ENCODE results near the gene HPD.
"Not testable (repeated sequence)": the region's sequence is repeated elsewhere in the genome, so short reads cannot be mapped to it uniquely, and the experiment has no call there.

The HPD gene

DNA sequence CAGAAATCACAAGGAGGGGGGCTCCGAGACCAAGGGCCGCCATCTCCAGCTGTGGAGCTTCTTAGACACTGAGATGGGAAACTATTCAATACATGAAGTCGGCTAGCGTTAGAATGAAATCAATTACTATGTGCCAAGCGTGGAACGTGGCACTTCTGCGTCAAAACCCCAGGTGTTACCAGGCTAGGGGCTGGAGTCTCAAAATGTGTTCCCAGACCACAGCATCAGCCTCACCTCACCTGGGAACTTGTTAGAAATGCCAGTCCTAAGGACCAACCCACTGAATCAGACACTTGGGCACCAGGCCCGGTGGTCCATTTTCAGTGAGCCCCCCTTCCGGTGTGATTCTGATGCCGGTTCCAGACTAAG lies 59.9 kb downstream of the HPD start:
- no peak for DNase-seq (ENCODE audit: low read depth)

DNA sequence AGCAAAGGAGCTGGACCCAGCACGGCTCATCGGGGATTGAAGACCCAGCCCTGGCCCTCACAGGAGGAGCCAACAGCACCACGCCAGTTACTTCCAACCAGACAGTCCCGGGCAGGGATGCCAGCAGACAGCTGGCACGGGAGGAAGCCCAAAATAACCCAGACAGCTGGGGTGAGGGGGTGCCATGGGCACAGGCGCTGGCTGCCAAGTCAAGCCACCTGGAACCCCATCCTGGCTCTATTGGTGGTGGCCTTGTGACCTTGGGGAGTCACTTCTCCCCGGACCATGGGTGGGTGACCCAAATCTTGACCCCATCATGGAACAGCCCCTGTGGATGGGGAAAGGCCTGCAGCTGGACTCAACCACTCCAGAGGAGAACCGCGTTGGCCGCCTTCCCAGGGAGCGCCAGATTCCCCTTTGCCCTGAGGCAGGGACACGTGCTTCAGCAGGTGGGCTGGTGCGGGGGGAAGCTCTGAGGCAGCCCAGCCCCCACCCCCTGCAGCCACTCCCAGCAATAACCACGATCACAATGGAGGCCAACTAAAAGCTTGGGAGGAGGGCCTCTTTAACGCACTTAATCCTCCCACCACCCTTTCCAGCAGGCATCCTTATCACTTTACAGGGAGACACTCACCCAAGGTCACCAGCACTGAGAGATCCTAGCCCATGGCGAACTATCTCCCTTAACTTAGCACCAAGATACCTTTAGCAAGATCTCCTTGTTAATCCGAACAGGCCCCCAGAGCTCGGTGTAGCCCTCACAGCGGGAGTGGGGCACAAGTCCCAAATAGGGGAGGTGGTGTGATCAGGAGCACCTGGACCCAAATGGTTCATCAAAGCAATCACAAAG lies 60.5 kb downstream of the HPD start:
- no peak for DNase-seq (ENCODE audit: low read depth)

- no peak for DNase-seq (ENCODE audit: low read depth)
These were observed 61.6 kb downstream of the HPD start for GRCh38 chr12:121796855-121797751.

- peak; percentile 69 for DNase-seq (ENCODE audit: low read depth)
These were observed 63.4 kb downstream of the HPD start for GRCh38 chr12:121795034-121795968.

- DNase-seq (ENCODE audit: low read depth), result no peak
These were observed 64.1 kb downstream of the HPD start for GRCh38 chr12:121794534-121795033.

DNA sequence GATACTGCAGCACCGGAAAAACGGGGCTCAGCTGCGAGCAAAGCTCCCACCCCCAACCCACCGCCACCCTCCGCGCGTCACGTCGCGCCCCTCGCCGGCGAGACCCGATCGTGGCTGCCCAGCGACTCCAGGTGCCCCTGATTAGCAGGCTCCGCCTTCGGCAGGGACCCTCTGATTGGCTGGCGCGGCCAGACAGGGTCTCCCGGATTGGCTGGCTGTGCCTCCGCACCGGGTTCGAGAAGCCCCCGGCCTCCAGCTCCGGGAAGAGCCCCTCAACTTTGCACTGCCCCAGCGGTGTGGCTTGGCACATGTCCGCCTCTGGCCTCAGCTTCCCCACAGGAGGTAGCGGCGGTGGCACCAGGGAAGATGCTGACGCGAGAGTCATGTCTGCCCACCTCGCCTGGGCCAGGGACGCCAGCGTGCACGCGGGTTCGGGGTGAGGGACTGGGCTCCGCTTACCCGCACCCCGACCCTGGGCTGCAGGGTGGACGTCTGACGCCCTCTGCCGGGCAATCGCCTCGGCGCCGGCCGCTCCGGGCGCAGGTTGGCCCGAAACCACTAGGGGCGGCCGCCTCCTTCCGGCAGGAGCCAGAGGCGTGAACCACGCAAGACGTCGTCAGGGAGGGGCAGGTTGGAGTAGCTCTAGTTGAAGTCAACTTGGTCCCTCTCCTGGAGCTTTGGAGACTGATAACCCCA lies 64.7 kb downstream of the HPD start:
- DNase-seq (ENCODE audit: low read depth), result peak; percentile 93

DNA sequence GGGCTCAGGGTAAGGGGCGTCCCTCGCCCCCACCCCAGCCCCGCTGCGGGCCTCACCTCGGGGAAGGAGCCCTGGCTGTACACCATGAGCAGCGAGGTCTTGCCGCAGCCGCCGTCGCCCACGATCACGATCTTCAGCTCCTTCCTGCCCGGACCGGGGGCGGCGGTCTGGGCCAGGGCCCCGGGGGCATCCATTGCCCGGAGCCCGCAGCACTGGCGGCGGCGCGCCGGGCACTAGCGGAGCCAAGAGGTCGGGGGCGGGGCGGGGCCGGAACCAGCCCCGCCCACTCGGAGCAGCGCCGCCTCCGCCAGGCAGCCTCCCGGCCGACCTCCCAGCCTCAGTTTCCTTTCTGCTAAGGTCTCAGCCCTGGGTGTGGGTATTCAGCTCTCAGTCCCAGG lies 65.2 kb downstream of the HPD start, which contains the start of gene RHOF:
TSS of gene RHOF (minus strand) at position 249 of the 398 bp plus-strand sequence. CDS start at position 194, 55 bp downstream.
- DNase-seq (ENCODE audit: low read depth), result no peak

- DNase-seq (ENCODE audit: low read depth), result no peak
These were observed 65.8 kb downstream of the HPD start for GRCh38 chr12:121792607-121793439.

GRCh38 chr12:121791671-121792551 lies 66.7 kb downstream of the HPD start:
- DNase-seq (ENCODE audit: low read depth), result no peak

GRCh38 chr12:121790785-121791184 lies 67.9 kb downstream of the HPD start:
- not testable (repeated sequence) for DNase-seq (ENCODE audit: low read depth)

- peak; percentile 92 for DNase-seq (ENCODE audit: low read depth)
These were observed 68.6 kb downstream of the HPD start for GRCh38 chr12:121789800-121790728.

All from stimulated activated CD8-positive, alpha-beta memory T cell treated with anti-CD3 and anti-CD28 coated beads, Interleukin-4, amount 100 ng/mL, for 24 hours (primary cell).